GM18858 (cell line): ENCODE data around the gene WIZ.

Experiments
- ATAC-seq: cut with Tn5 transposase; IDR thresholded peaks from one replicate; pipeline ENCODE4 v1.9.1; 2021; ENCODE audit not compliant: unreplicated experiment

The WIZ gene

DNA sequence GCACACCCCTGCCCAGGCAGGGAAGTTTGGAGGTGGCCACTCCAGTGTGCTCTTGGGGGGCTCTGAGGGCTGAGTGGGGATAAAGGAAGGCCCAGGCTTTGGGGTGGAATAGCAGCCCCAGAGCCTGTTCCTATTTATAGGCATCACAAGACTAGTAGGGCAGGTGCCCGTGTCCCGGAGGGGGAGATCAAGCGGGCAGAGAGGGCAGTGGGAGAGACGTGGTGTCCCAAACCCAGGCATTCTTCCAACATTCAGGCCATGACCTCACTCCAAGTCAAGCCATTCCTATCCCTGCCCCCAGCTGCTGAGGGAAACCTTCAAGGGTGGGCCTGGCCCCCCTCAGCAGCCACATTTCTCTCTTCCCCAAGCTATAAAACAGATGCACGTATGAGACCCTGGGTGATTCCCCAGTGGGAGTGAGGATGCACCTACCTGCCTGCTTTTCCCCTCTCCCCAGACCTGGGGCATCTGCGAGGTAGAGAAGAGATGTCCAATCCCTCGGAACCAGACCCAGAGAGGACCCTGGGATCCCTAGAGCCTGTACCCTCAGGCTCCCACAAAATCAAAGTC, 3.9 kb downstream of the WIZ start:
- no peak for ATAC-seq

DNA sequence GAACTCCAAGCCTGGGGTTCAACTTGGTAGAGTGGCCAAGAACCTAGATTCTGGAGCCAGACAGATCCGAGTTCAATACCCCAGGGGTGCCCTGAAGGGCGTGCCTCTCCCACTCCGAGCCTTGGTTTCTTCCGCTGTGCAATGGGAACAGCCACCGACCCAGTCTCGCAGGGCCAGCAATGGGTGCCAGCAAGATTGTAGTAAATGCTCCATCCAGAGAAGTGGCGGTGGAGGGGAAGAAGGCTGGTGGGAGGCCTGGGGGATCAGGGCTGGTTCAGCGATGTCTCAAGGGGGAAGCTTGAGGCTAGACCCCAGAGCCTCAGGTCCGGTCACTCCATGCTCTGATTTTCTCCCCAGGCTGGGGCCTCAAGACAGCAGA, 4.5 kb downstream of the WIZ start:
- no peak for ATAC-seq

- no peak for ATAC-seq
Observed at GRCh38 chr19:15444505-15445226, 5.1 kb downstream of the WIZ start.

DNA sequence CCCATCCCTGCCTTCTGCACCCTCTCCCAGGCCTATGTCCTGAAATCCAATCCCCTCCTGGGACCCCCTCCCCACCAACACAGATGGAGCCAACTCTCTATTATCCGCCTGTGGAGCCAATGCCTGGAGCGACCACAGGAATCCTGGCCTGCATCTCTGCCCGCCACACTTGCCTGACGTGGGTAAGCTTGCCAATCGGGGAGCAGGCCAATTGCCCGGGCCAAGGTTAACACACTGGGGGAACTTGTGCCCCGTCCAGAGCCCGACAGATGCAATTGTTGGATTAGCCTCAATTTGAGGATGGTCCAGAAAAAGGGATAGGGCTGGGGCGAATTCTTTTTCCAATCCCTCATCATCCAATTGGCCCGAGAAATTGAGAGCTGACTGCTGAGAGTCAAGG, 5.9 kb downstream of the WIZ start:
- no peak for ATAC-seq

DNA sequence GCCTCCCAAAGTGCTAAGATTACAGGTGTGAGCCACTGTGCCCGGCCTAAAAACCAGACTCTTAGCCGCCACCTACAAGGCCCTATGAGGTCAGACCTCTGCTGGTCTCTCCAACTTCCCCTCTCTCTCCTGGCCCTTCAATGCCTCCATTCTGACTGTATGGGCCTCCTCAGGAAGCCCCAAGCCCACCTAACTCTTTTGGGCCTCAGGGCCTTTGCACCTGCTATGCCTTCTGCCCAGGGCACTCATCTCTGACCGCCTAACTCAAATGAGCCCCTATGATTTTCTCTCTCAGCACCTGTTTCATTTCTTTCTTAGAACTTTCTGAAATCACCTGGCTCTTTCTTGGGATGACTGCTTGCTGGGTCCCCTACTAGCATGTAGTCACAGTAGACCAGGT, 6.4 kb downstream of the WIZ start:
- no peak for ATAC-seq

DNA sequence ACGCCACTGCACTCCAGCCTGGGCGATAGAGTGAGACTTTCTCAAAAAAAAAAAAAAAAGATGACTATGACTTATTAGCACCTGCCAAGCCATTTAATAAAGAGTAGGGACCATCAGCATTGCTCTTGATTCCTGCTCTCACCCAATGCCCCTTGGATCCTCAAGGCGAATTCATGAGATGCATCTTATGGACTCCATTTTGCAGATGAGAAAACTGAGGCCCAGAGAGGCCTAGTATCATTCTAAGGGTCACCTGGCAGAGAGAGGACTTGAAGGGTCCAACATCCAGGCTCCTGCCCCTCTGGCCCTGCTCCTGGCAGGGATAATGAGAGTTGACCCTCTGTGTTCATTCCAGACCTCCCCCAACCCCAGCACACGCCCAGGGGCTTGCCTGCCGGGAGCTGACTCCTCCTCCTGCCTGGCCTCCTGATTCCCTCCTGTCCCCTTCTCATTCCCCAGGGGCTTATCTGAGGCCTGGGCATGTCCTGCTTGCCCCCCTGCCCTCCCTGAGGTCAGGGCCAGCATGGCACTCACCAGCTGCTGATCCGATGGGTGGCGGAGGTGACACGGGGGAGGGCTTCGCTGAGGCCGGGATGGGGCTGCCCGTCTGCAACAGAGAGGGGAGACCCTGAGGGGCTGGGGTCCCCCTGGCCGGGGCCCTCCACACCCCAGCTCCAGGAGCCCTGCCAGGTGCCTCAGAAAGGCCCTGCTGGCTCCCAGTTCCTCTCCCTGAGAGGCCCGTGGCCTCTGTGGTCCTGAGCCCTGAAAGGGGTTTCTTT, 7.4 kb downstream of the WIZ start:
- no peak for ATAC-seq

DNA sequence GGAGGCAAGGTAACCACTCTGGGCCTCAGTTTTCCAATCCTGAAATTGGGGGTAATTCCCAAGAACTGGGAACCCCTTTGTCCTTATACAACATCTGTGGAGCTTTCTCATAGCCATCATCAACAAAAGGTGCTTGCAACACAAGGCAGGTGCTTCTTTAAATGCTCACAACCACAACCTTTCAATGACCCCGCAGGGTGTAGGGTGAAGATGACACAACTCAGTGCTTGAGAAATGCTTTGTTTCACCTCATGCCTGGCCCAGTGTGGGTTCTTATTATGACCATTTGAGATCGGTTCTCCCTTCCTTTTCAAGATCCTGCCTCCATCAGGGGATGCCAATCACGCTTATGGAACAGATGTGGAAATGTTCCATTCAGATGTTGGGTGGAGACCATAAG, 8.4 kb downstream of the WIZ start:
- ATAC-seq = no peak

DNA sequence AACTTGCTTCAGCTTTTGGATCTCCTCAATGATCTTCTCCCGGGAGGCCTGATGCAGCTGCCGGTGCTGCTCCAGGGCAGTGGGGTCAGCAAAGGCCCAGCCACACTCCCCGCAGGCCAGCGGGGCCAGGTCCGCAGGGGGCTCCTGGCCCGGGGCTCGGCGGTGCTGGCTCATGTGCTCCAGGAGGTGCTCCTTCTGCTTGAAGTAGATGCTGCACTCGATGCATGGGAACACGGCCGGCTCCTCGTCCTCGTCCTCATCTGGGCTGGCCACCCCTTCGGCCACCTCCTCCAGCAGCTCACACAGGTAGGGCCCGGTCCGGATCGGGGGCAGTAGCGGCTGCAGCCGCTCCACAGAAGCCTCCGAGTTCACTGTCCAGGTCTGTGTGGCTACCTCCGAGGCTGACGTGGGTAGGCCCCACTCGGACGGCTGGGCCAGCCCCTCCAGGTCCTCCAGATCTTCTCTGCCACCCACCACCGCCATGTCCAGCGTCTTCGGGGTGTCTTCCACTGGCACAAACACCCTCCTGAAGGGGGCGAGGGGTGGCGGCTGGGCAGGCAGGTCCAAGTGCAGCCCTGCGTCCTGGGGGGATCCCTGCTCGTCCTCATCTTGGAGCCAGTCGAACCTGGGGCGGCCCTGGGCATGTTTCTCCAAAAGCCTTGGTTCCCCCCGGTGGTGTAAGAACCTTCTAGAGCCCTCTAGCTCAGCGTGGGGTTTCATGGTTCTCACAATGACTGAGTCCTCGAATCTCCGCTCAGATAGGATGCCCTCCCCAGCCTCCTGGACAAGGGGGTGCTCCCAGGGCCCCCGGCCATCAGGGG, 9.7 kb downstream of the WIZ start:
- ATAC-seq = no peak

GRCh38 chr19:15439078-15439799, 10.5 kb downstream of the WIZ start:
- no peak for ATAC-seq

- ATAC-seq = no peak
Observed at GRCh38 chr19:15438577-15438976, 11.2 kb downstream of the WIZ start.

DNA sequence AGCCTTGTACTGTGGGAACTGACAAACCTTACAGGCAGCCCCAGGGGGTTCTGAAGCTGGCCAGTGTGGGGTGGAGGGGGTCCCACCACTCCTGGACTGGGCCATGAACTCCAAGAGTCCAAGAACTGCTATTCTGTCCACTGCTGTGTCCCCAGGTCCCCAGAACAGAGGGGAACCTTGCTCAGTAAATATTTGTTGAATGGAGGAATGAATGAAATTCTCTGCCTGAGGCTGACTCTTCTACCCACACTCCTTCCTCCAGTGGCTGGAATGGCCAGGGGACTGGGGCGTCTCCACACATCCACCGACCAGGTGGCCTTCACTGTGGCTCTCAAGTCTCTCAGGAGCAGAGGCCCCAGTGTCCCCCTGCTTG, 11.6 kb downstream of the WIZ start:
- ATAC-seq = no peak

DNA sequence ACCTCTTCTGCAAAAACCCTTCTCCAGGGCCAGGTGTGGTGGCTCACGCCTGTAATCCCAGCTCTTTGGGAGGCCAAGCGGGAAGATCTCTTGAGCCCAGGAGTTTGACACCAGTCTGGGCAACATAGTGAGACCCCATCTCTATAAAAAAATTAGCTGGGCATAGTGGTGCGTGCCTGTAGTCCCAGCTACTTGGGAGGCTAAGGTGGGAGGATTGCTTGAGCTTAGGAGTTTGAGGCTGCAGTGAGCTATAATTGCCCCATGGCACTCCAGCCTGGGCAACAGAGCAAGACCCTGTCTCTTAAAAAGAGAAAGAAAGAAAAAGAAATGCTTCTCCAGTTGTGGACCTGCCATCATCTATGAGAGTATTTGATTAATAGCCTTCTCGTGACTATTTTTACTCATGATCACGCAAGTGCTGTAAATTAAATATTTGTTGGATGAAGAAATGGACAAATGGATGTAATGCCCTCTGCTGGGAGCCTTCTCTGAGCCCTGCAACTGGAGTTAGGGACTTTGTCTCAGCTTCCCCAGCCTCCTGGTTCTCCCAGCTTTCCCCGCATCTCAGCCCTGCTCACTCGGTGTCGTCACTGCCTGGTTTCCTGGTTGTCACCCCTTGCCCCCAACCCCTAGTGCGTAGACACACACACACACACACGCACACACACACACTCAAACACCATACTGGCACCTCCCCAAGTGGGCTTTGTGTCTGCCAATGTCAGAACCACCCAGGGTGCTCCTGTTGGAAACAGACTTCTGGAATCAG, 12.2 kb downstream of the WIZ start:
- no peak for ATAC-seq

GRCh38 chr19:15436826-15437110, 13.0 kb downstream of the WIZ start:
- no peak for ATAC-seq

- ATAC-seq = no peak
Observed at GRCh38 chr19:15436012-15436825, 13.5 kb downstream of the WIZ start.

GRCh38 chr19:15433519-15434069, 16.2 kb downstream of the WIZ start:
- no peak for ATAC-seq

DNA sequence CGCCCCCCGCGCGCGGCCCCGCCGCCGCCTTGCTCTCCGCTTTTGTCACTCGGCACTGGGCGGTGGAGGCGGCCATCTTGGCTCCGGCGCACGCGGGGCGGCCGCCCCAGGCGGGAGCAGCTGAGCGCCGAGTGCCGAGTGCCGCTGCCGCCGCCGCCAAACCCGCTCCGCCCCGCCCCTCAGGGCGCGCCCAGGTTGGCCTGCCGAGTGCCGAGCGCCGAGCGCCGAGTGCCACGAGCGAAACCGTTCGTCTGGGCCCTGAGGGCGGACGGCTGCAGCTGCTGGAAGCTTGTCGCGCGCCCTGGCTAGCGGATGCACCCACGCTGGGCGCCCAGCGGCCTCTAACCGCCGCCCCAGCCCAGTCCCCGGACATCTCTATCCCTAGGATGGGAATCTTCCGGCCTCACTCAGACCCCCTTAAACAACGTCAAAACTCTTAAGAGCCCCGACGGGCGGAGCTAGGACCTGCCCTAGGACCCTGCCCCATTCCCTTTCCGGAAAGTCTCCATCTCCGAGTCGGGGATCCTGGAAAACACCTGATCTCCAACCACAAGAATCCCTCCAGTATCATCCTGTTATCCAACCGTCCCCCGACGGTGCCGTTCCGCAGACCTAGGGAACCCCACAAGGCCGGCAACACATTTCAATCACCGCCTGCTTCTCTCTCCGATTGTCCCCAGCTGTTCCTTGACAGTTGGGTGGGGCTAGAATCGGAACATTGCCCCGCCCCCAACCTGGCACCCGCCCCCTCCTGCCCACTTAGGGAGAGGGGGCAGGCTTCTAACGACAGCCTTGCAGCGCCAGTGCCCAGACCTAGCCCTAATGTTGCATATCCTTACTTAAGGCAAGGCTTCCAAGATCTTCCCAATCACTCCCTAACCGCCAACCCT, 16.9 kb downstream of the WIZ start:
- ATAC-seq = peak; percentile 51

DNA sequence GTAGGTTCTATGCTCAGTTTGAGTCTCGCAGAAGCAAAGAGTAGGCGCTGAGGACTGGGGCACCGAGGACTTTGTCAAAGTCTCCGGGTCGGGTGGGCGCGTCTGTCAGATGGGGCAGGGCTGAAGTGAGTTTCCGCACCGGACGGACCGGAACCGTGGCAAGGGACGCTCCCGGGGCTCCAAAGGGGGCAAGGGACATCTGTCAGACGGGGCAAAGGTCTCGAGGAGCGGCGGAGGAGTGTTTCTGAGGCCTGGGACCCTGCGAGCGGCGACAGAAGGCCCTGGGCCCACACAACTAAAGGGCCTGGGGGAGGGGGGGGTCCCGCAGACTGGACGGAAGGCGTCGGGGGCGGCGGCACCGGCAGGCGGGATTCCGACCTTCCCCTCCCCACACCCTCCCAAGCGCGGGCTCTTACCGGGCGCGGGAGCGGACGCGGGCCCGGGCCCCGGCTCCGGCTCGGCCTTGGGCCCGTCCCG, 17.7 kb downstream of the WIZ start:
- ATAC-seq = no peak

- no peak for ATAC-seq
Observed at GRCh38 chr19:15431396-15432017, 18.2 kb downstream of the WIZ start.
